HG02642 (cell line): ENCODE data around the gene CEBPG.

ENCODE experiments used
- ATAC-seq: cut with Tn5 transposase; IDR thresholded peaks from one replicate; pipeline ENCODE4 v1.9.1; 2021; ENCODE audit warnings: mild to moderate bottlenecking; ENCODE audit not compliant: unreplicated experiment, poor library complexity

The CEBPG gene

GRCh38 chr19:33414667-33415605 lies 41.4 kb downstream of the CEBPG start:
- no peak for ATAC-seq

- no peak for ATAC-seq
These were observed 43.1 kb downstream of the CEBPG start for GRCh38 chr19:33416307-33417215.

GRCh38 chr19:33417751-33418150 lies 44.2 kb downstream of the CEBPG start:
- no peak for ATAC-seq

GRCh38 chr19:33418461-33418860 lies 45.0 kb downstream of the CEBPG start:
- no peak for ATAC-seq

- ATAC-seq: no peak
These were observed 45.6 kb downstream of the CEBPG start for GRCh38 chr19:33418871-33419787.

GRCh38 chr19:33419788-33420130 lies 46.2 kb downstream of the CEBPG start:
- ATAC-seq: no peak

GRCh38 chr19:33420821-33421220 lies 47.3 kb downstream of the CEBPG start:
- ATAC-seq: no peak

GRCh38 chr19:33421368-33421767 lies 47.9 kb downstream of the CEBPG start:
- ATAC-seq: no peak

GRCh38 chr19:33422369-33423180 lies 49.1 kb downstream of the CEBPG start:
- no peak for ATAC-seq

- ATAC-seq: no peak
These were observed 50.7 kb downstream of the CEBPG start for GRCh38 chr19:33424181-33424580.

GRCh38 chr19:33426621-33427361 lies 53.3 kb downstream of the CEBPG start:
- no peak for ATAC-seq

GRCh38 chr19:33427801-33428626 lies 54.5 kb downstream of the CEBPG start:
- ATAC-seq: no peak

GRCh38 chr19:33428627-33429125 lies 55.2 kb downstream of the CEBPG start:
- ATAC-seq: no peak

GRCh38 chr19:33429891-33430673 lies 56.6 kb downstream of the CEBPG start:
- no peak for ATAC-seq

GRCh38 chr19:33430674-33431277 lies 57.3 kb downstream of the CEBPG start:
- ATAC-seq: no peak

- no peak for ATAC-seq
These were observed 58.5 kb downstream of the CEBPG start for GRCh38 chr19:33432015-33432414.
